ENCODE data around the gene TBC1D32. TPM values are rescaled to one million over a fixed set of nuclear protein-coding genes. Genes with fewer than 3 reads are reported as not detected.
"Not testable (repeated sequence)": the region's sequence is repeated elsewhere in the genome, so short reads cannot be mapped to it uniquely, and the experiment has no call there.

The TBC1D32 gene
- total RNA-seq, 1 donor from 2014 or later: 13.6 TPM

- peaks cover 3% of the 10 kb centered on the region for H3K36me3 Mint-ChIP-seq (ENCODE audit: low read depth)
- TF ChIP-seq CTCF (conservative IDR thresholded peaks at IDR 0.05): no peak
- no peak overlapping the region for H3K27ac Mint-ChIP-seq (ENCODE audit: unreplicated experiment)
- no peaks in the 10 kb centered on the region for H3K9me3 Mint-ChIP-seq
- DNase-seq (ENCODE audit: low read depth, low spot score): no peak
- H3K27me3 Mint-ChIP-seq (ENCODE audit: low read depth): no peaks in the 10 kb centered on the region
- no peak overlapping the region for H3K4me3 Mint-ChIP-seq
- peaks cover 4% of the 10 kb centered on the region for H3K4me1 Mint-ChIP-seq
These were observed 14.7 kb downstream of the TBC1D32 start for GRCh38 chr6:121319603-121320002.

- H3K9me3 Mint-ChIP-seq: no peaks in the 10 kb centered on the region
- no peak overlapping the region for H3K4me3 Mint-ChIP-seq
- peaks cover 4% of the 10 kb centered on the region for H3K4me1 Mint-ChIP-seq
- no peaks in the 10 kb centered on the region for H3K27me3 Mint-ChIP-seq (ENCODE audit: low read depth)
- TF ChIP-seq CTCF (conservative IDR thresholded peaks at IDR 0.05): peak; percentile 75
- H3K27ac Mint-ChIP-seq (ENCODE audit: unreplicated experiment): no peak overlapping the region
- no peak for DNase-seq (ENCODE audit: low read depth, low spot score)
- peaks cover 3% of the 10 kb centered on the region for H3K36me3 Mint-ChIP-seq (ENCODE audit: low read depth)
These were observed 15.1 kb downstream of the TBC1D32 start for GRCh38 chr6:121319112-121319553.

GRCh38 chr6:121314381-121315112 lies 19.7 kb downstream of the TBC1D32 start:
- Mint-ChIP-seq H3K9me3 (peaks cover 3% of the 10 kb centered on the region), H3K36me3 (ENCODE audit: low read depth) (peaks cover 8% of the 10 kb centered on the region), H3K4me1 (peaks cover 4% of the 10 kb centered on the region), H3K4me3 (no peak overlapping the region), H3K27ac (ENCODE audit: unreplicated experiment) (no peak overlapping the region), H3K27me3 (ENCODE audit: low read depth) (no peaks in the 10 kb centered on the region)
- no peak for TF ChIP-seq CTCF (conservative IDR thresholded peaks at IDR 0.05)
- DNase-seq (ENCODE audit: low read depth, low spot score): no peak

GRCh38 chr6:121311814-121312213 lies 22.5 kb downstream of the TBC1D32 start:
- H3K36me3 Mint-ChIP-seq (ENCODE audit: low read depth); H3K27ac Mint-ChIP-seq (ENCODE audit: unreplicated experiment); DNase-seq (ENCODE audit: low read depth, low spot score); H3K4me1 Mint-ChIP-seq; H3K27me3 Mint-ChIP-seq (ENCODE audit: low read depth); H3K9me3 Mint-ChIP-seq; H3K4me3 Mint-ChIP-seq: not testable (repeated sequence)

GRCh38 chr6:121310495-121310894 lies 23.8 kb downstream of the TBC1D32 start:
- Mint-ChIP-seq H3K27ac (ENCODE audit: unreplicated experiment) (no peak overlapping the region), H3K27me3 (ENCODE audit: low read depth) (no peaks in the 10 kb centered on the region), H3K4me1 (no peaks in the 10 kb centered on the region), H3K9me3 (peaks cover 3% of the 10 kb centered on the region), H3K4me3 (no peak overlapping the region), H3K36me3 (ENCODE audit: low read depth) (peaks cover 5% of the 10 kb centered on the region)
- TF ChIP-seq CTCF (conservative IDR thresholded peaks at IDR 0.05): no peak
- no peak for DNase-seq (ENCODE audit: low read depth, low spot score)

- no peak for DNase-seq (ENCODE audit: low read depth, low spot score)
- Mint-ChIP-seq H3K9me3 (peaks cover 3% of the 10 kb centered on the region), H3K27ac (ENCODE audit: unreplicated experiment) (no peak overlapping the region), H3K36me3 (ENCODE audit: low read depth) (peaks cover 5% of the 10 kb centered on the region), H3K27me3 (ENCODE audit: low read depth) (no peaks in the 10 kb centered on the region), H3K4me1 (no peaks in the 10 kb centered on the region), H3K4me3 (no peak overlapping the region)
- no peak for TF ChIP-seq CTCF (conservative IDR thresholded peaks at IDR 0.05)
These were observed 24.4 kb downstream of the TBC1D32 start for GRCh38 chr6:121309768-121310469.

Data from neural crest cell (in vitro differentiated cells).